ENCODE measurements around the gene CCT8.

Gene CCT8

DNA sequence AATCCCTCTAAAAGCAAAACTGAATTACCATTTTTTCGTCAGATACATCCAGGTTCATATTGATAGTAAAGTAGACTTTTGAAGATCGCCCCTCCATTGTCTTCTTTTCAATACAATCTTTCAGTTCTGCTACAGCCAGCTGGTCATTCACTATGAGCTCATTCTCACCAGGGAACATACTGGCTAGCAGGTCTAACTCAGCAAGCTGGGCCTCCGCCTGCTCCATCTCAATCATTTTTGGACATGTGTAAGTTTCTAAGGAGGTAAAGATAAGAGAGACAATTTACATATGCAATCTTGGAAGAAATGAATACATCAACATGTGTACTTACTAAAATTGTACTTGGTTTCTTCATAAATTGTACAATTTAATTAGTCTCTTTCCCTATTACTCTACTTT lies 65.1 kb downstream of the CCT8 start:
- TF ChIP-seq, protein P1, sequence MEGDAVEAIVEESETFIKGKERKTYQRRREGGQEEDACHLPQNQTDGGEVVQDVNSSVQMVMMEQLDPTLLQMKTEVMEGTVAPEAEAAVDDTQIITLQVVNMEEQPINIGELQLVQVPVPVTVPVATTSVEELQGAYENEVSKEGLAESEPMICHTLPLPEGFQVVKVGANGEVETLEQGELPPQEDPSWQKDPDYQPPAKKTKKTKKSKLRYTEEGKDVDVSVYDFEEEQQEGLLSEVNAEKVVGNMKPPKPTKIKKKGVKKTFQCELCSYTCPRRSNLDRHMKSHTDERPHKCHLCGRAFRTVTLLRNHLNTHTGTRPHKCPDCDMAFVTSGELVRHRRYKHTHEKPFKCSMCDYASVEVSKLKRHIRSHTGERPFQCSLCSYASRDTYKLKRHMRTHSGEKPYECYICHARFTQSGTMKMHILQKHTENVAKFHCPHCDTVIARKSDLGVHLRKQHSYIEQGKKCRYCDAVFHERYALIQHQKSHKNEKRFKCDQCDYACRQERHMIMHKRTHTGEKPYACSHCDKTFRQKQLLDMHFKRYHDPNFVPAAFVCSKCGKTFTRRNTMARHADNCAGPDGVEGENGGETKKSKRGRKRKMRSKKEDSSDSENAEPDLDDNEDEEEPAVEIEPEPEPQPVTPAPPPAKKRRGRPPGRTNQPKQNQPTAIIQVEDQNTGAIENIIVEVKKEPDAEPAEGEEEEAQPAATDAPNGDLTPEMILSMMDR (IDR thresholded peaks at IDR 0.05; ENCODE audit: borderline replicate concordance, control extremely low read depth, extremely low read depth, insufficient read depth, missing control alignments) = no peak
- no peak for DNase-seq (ENCODE audit: low spot score)
- in situ Hi-C loops (cut with MboI; ENCODE audit: low sequenced_read_pairs, unreplicated experiment) = no loop called here

DNA sequence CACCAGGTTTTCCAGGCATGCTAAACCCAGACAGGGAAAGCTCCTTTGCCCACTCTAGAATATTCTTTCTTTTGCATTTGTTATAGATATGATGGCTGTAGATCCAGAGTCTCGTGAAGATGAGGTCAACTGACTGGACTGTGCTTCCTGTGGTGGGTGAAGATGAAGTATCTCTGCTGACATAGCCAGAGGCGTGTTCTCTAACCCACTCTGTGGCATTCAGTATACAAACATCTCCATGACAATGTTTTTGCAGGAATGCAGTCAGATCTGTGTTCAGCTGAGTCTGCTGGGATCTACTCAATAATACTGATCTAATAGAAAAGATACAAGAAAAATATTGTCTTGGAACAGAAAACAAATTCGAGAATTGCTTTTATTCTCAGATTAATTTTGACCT lies 65.6 kb downstream of the CCT8 start:
- TF ChIP-seq, protein P1 (IDR thresholded peaks at IDR 0.05; ENCODE audit: borderline replicate concordance, control extremely low read depth, extremely low read depth, insufficient read depth, missing control alignments) = no peak
- in situ Hi-C loops (cut with MboI; ENCODE audit: low sequenced_read_pairs, unreplicated experiment) = no loop called here
- no peak for DNase-seq (ENCODE audit: low spot score)

DNA sequence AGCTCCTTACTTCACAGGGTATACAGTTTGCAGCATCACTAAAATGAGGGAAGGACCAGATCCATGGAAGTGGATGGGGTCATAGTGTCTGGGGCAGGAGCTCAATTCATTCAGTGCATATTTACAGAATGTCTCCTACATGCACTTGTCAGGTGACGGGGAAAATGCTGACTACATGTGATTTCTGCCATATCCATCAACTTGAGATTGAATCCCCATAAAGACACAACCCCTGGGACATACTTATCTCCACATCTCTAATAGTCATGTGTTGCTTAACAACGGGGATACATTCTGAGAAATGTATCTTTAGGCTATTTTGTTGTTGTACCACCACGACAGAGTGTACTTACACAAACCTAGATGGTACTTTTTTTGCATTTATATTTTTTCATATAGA lies 66.3 kb downstream of the CCT8 start:
- in situ Hi-C loops (cut with MboI; ENCODE audit: low sequenced_read_pairs, unreplicated experiment) = no loop called here
- TF ChIP-seq, protein P1 (IDR thresholded peaks at IDR 0.05; ENCODE audit: borderline replicate concordance, control extremely low read depth, extremely low read depth, insufficient read depth, missing control alignments) = no peak
- no peak for DNase-seq (ENCODE audit: low spot score)
